Gastroesophageal sphincter (tissue), 3 donors: ENCODE data around the gene PTPN2.

Source experiments
- CTCF ChIP-seq, 4 experiments: fragments of 200-600 bp in 2 of 4; fragments of 450-650 bp in 2 of 4; sonication (generic) in 1 of 4; IDR thresholded peaks; one replicate each; pipeline ENCODE4 v1.5.1; 2017 to 2019; ENCODE audit warnings: antibody characterized with exemption in 4 of 4, mild to moderate bottlenecking in 2 of 4, moderate library complexity in 2 of 4
- POLR2A ChIP-seq, 2 donors: fragments of 450-650 bp; IDR thresholded peaks; one replicate each; pipeline ENCODE4 v1.6.1; 2017; ENCODE audit warnings: antibody characterized with exemption in 2 of 2, mild to moderate bottlenecking in 2 of 2, moderate library complexity in 1 of 2

- TF ChIP-seq CTCF (IDR thresholded peaks at IDR 0.05) (peak in 3 of 4 experiments; percentile 54 to 62 (median 56)), POLR2A (IDR thresholded peaks at IDR 0.05) (no peak)
Observed at GRCh38 chr18:12744103-12744502, 139.9 kb downstream of the PTPN2 start.
